H1 (cell line): ENCODE measurements around the gene DPT.

Experiments used
- ATF2 ChIP-seq: IDR thresholded peaks from 2 replicates; pipeline ENCODE4 v1.6.1; 2012; ENCODE audit warnings: low read length, inconsistent platforms
- EGR1 ChIP-seq: IDR thresholded peaks from 2 replicates; pipeline ENCODE4 v1.6.1; 2011; ENCODE audit warnings: low read depth, low read length, borderline replicate concordance
- EZH2 ChIP-seq: fragments of 200-600 bp; sonication (generic); IDR thresholded peaks from 2 replicates; pipeline ENCODE4 v1.7.1; 2012; ENCODE audit warnings: low read depth, mild to moderate bottlenecking, moderate library complexity, low read length, inconsistent platforms; ENCODE audit not compliant: severe bottlenecking
- MAX ChIP-seq: IDR thresholded peaks from 2 replicates; pipeline ENCODE4 v1.6.1; 2012; ENCODE audit warnings: inconsistent platforms
- PHF8 ChIP-seq: fragments of 200-600 bp; sonication (generic); conservative IDR thresholded peaks from 2 replicates; pipeline ENCODE4 v1.7.1; 2012; ENCODE audit warnings: low read depth, mild to moderate bottlenecking, inconsistent platforms, low read length, moderate library complexity
- POLR2A ChIP-seq, 2 experiments: IDR thresholded peaks; 1 replicate in 1 of 2; 2 replicates in 1 of 2; pipeline ENCODE4 v1.6.1; 2011; ENCODE audit warnings: low read depth in 2 of 2, low read length in 2 of 2, mild to moderate bottlenecking in 2 of 2; ENCODE audit errors: control extremely low read depth in 1 of 2
- POLR2AphosphoS5 ChIP-seq: IDR thresholded peaks from 2 replicates; pipeline ENCODE4 v1.6.1; 2011; ENCODE audit warnings: low read depth, low read length
- TAF1 ChIP-seq: IDR thresholded peaks from 2 replicates; pipeline ENCODE4 v1.6.1; 2011; ENCODE audit warnings: mild to moderate bottlenecking, low read depth, low read length

GRCh38 chr1:168760241-168760640 lies 31.2 kb upstream of the DPT start:
- no peak for TF ChIP-seq MAX
- no peak for TF ChIP-seq ATF2
- TF ChIP-seq POLR2AphosphoS5: no peak
- TF ChIP-seq POLR2A (IDR thresholded peaks at IDR 0.05; ENCODE audit: control extremely low read depth in 1 of 2, low read depth in 2 of 2, low read length in 2 of 2): no peak
- no peak for TF ChIP-seq PHF8
- no peak for TF ChIP-seq TAF1
- no peak for TF ChIP-seq EGR1
- TF ChIP-seq EZH2: no peak
